Measurements from ENCODE around the gene DOK3. TPM values are rescaled to one million over a fixed set of nuclear protein-coding genes. Genes with fewer than 3 reads are reported as not detected.
A peak's percentile ranks its signal among the peaks of the same experiment; 100 is the strongest.

DOK3 gene
- total and polyA plus RNA-seq, 10 of the 15 experiments (the other 5 are each of a cell fraction or from before 2014, with no cell fraction given) = 6.6 to 107 (median 52.1) TPM

GRCh38 chr5:177509381-177509951 is at the start of gene DOK3 (continued):
- TF ChIP-seq BCLAF1 (IDR thresholded peaks at IDR 0.05) (no peak), PML (IDR thresholded peaks at IDR 0.05; ENCODE audit: low read length) (no peak), ZZZ3 (IDR thresholded peaks at IDR 0.05; ENCODE audit: control insufficient read depth, insufficient read length, low read depth) (no peak), SIX5 (IDR thresholded peaks at IDR 0.05; ENCODE audit: low read depth, low read length, severe bottlenecking) (no peak), STAT1 (conservative IDR thresholded peaks at IDR 0.05) (no peak), NRF1 (conservative IDR thresholded peaks at IDR 0.05; ENCODE audit: low read depth, low read length) (0 out of 2 replicates have a peak, but pooled peaks have one; percentile 14), MTA3 (IDR thresholded peaks at IDR 0.05; ENCODE audit: borderline replicate concordance, low read length) (no peak), SREBF1 (IDR thresholded peaks at IDR 0.05; ENCODE audit: low read length) (no peak), TAF1 (IDR thresholded peaks at IDR 0.05; ENCODE audit: borderline replicate concordance, low read depth, low read length) (no peak), LARP7 (IDR thresholded peaks at IDR 0.05) (peak; percentile 7; the same call in 1 of the 2 replicates), NFYA (IDR thresholded peaks at IDR 0.05; ENCODE audit: borderline replicate concordance, low read depth, low read length) (no peak), GABPA (IDR thresholded peaks at IDR 0.05; ENCODE audit: low read depth) (no peak), IRF5 (IDR thresholded peaks at IDR 0.05; ENCODE audit: borderline replicate concordance) (no peak), CHD2 (IDR thresholded peaks at IDR 0.05; ENCODE audit: borderline replicate concordance, low read depth, low read length) (no peak; the same call in 1 of the 2 replicates), IKZF1 (conservative IDR thresholded peaks at IDR 0.05) (0 out of 2 replicates have a peak, but pooled peaks have one; percentile 13), ZNF24 (IDR thresholded peaks at IDR 0.05) (no peak), SP1 (IDR thresholded peaks at IDR 0.05; ENCODE audit: low read depth, low read length) (peak; percentile 20), ZBED1 (IDR thresholded peaks at IDR 0.05; ENCODE audit: borderline replicate concordance) (no peak), CTCF (IDR thresholded peaks at IDR 0.05 in 2 of 3, conservative IDR thresholded peaks at IDR 0.05 in 1 of 3; ENCODE audit: control insufficient read depth in 2 of 3, extremely low read depth in 1 of 3, insufficient read depth in 1 of 3, low read depth in 3 of 3, low read length in 3 of 3) (no peak), ZBTB4 (CRISPR knock-in tag; IDR thresholded peaks at IDR 0.05) (no peak)
- TF ChIP-seq, protein P1, sequence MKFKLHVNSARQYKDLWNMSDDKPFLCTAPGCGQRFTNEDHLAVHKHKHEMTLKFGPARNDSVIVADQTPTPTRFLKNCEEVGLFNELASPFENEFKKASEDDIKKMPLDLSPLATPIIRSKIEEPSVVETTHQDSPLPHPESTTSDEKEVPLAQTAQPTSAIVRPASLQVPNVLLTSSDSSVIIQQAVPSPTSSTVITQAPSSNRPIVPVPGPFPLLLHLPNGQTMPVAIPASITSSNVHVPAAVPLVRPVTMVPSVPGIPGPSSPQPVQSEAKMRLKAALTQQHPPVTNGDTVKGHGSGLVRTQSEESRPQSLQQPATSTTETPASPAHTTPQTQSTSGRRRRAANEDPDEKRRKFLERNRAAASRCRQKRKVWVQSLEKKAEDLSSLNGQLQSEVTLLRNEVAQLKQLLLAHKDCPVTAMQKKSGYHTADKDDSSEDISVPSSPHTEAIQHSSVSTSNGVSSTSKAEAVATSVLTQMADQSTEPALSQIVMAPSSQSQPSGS (IDR thresholded peaks at IDR 0.05; ENCODE audit: low read length) = no peak

Measured in GM12878 (cell line).